ENCODE measurements around the gene RECQL. TPM values are rescaled to one million over a fixed set of nuclear protein-coding genes. Genes with fewer than 3 reads are reported as not detected.

RECQL gene
- total and polyA plus RNA-seq, 12 donors, result 11.2 to 40.5 (median 22.8) TPM

DNA sequence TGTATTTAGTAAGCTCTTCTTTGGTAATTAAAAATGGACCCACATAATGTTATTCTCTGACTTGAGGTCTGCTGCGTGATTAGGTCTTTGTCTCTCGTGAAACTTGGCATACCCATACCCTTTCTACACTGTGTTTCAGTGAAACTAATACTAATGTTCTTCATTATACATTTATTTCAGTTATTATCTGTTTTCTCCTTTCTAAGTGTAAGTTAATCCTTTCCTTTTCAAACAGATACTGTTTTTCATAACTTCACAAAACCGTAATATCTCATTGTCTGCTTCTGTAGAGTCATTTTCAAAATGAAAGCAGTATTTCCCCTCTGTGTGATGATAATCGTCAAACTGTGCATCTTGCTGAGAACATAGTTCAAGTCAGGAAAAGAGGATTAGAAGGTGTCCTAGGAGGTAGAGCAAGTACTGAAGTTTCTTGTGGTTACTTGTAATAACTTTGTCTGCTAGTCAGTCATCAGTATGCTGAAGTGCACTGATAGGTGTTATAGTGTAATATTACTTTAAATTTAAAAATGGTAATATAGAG lies 48.1 kb downstream of the RECQL start:
- H3K36me3 ChIP-seq, result peaks cover 0 to 100% (median 18%) of the 10 kb centered on the region in 9 donors
- intact Hi-C loops (cut with DNase I), result no loop called here
- 91 to 93% methylated on average over 4 of the region's 4 CpGs for WGBS, 2 donors

DNA sequence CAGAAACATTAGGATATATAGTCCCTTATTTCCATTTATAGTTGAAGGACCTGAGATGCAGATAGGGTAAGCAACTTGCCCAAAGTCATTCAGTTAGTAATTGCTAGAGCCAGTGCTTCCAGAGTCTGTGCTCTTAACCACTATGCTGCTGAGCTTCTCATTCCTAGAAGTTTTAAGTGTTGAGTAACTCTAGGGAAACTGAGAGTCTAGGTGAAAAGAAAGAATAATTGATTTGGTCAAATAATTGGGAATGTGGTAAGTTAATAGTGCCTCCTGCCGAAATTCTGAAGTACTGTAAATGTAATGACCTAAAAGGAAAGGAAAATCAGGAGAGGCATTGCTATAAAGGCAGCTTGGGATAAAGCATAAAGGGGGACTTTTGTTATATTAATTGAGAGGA lies 49.9 kb downstream of the RECQL start:
- WGBS, 2 donors, result 0 to 52% methylated on average over 1 of the region's 1 CpG
- H3K27me3 ChIP-seq, result no peaks in the 10 kb centered on the region
- H3K27ac ChIP-seq, result no peak overlapping the region
- TF ChIP-seq, protein P1, sequence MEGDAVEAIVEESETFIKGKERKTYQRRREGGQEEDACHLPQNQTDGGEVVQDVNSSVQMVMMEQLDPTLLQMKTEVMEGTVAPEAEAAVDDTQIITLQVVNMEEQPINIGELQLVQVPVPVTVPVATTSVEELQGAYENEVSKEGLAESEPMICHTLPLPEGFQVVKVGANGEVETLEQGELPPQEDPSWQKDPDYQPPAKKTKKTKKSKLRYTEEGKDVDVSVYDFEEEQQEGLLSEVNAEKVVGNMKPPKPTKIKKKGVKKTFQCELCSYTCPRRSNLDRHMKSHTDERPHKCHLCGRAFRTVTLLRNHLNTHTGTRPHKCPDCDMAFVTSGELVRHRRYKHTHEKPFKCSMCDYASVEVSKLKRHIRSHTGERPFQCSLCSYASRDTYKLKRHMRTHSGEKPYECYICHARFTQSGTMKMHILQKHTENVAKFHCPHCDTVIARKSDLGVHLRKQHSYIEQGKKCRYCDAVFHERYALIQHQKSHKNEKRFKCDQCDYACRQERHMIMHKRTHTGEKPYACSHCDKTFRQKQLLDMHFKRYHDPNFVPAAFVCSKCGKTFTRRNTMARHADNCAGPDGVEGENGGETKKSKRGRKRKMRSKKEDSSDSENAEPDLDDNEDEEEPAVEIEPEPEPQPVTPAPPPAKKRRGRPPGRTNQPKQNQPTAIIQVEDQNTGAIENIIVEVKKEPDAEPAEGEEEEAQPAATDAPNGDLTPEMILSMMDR (IDR thresholded peaks at IDR 0.05), result no peak
- H3K4me3 ChIP-seq, result no peak overlapping the region
- no peaks in the 10 kb centered on the region for H3K4me1 ChIP-seq
- DNase-seq, result no peak
- intact Hi-C loops (cut with DNase I), result no loop called here
- no peaks in the 10 kb centered on the region for H3K9me3 ChIP-seq
- H3K36me3 ChIP-seq, result peaks cover 0 to 100% (median 19%) of the 10 kb centered on the region in 9 donors
- ATAC-seq, result no peak

More for the DNA sequence above, 48.1 kb downstream of the RECQL start:
- Histone ChIP-seq H3K4me1 (no peaks in the 10 kb centered on the region), H3K27ac (peak overlapping the region in 1 of 10 donors; percentile 11), H3K27me3 (no peaks in the 10 kb centered on the region), H3K9me3 (no peaks in the 10 kb centered on the region), H3K4me3 (no peak overlapping the region)
- TF ChIP-seq, protein P1 (IDR thresholded peaks at IDR 0.05), result no peak
- ATAC-seq, result no peak
- no peak for DNase-seq

DNA sequence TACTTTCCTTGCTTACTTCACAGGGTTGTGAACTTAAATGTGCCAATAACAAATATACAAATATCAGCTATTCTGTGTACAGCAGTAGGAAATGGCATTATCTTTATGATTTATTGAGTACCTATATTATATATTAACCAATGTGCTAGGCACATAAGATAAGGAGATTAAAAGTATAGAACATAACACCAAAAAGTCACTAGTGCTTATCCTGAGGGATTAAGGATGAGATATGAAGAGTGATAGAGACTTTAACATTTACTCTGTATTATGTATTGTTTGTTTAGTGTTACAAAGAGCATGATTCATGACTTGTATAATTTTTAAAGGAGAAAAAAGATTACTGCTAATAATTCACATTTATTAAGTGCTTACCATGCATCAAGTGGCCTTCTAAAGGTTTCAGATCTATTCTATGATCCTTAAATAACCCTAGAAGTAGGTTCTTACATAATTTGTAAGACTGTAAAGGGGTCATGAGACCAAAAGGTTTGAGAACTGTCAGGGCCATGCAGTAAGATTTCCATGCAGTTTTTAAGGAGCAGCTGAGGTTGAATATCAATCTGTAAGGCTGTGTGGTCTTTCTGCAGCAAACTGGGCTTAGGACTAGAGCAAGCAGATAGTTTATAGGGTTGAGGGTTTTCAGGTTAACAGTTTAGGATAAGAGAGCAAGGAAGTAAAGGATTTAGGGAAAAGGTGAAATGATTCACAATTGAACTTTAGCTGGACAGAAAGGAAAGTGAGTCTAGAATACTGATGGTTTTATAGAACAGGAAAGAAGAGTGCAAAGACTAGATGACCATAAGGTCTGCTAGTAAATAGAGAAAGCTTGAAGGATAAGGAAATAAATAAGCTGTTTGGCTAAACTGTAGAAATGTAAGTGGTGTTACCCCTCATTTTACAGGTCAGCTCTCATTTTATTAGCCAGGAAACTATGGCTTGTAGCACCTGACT lies 57.0 kb downstream of the RECQL start:
- TF ChIP-seq, protein P1 (IDR thresholded peaks at IDR 0.05), result no peak
- no peak for ATAC-seq
- H3K4me1 ChIP-seq, result peaks cover 0 to 4% (median 0%) of the 10 kb centered on the region in 9 donors
- H3K9me3 ChIP-seq, result no peaks in the 10 kb centered on the region
- DNase-seq, result no peak
- no peak overlapping the region for H3K4me3 ChIP-seq
- no peaks in the 10 kb centered on the region for H3K27me3 ChIP-seq
- H3K27ac ChIP-seq, result no peak overlapping the region
- intact Hi-C loops (cut with DNase I), result no loop called here
- peaks cover 0 to 93% (median 17%) of the 10 kb centered on the region in 9 donors for H3K36me3 ChIP-seq

DNA sequence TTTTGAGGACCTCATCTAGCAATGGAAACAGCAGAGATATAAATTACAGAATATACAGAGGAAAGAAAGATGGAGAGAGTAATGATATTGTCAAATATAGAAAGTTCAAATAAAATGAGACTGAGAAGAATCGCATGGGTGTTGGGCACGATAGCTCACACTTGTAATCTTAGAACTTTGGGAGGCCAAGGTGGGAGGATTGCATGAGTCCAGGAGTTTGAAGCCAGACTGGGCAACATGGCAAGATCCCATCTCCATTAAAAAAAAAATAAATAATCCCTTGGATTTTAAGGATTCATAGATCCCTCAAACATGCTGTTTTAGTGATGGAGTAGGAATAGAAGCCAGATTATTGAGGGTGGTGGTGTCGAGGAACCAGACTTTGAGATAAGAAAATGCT lies 62.1 kb downstream of the RECQL start:
- Histone ChIP-seq H3K27me3 (peaks cover 0 to 3% (median 0%) of the 10 kb centered on the region in 7 donors), H3K4me3 (no peak overlapping the region), H3K27ac (no peak overlapping the region), H3K4me1 (peaks cover 0 to 23% (median 11%) of the 10 kb centered on the region in 9 donors), H3K36me3 (peaks cover 0 to 42% (median 0%) of the 10 kb centered on the region in 9 donors), H3K9me3 (no peaks in the 10 kb centered on the region)
- ATAC-seq (no peak), DNase-seq (no peak)
- 92 to 97% methylated on average over 3 of the region's 3 CpGs for WGBS, 2 donors
- intact Hi-C loops (cut with DNase I), result loop anchor here in 2 of 10 donors (5.0 to 10.0 kb wide), 2 partner anchors 63 to 495 kb away; partner anchors contain the start of genes GOLT1B (in 1 of the 2) and RECQL (in 1 of the 2)
- TF ChIP-seq, protein P1 (IDR thresholded peaks at IDR 0.05), result no peak
